ENCODE results near the gene CDK19. TPM values are rescaled to one million over a fixed set of nuclear protein-coding genes. Genes with fewer than 3 reads are reported as not detected.

The CDK19 gene
- total RNA-seq, 1 donor: 17.8 TPM

DNA sequence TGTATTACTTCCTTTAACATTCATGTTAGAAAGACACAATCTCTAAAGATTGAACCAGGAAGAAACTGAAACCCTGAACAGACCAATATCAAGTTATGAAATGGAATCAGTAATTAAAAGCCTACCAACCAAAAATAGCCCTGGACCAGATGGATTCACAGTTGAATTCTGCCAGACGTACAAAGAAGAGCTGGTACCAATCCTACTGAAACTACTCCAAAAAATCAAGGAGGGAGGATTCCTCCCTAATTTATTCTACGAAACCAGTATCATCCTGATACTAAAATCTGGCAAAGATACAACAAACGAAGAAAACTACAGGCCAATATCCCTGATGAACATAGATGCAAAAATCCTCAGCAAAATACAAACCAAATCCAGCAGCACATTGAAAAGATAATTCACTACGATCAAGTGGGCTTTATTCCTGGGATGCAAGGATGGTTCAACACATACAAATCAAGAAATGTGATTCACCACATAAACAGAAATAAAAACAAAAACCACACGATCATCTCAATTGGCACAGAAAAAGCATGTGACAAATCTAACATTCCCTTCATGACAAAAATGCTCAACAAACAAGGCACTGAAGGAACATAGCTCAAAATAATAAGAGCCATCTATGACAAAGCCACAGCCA lies 15.0 kb downstream of the CDK19 start:
- TF ChIP-seq, protein P1, sequence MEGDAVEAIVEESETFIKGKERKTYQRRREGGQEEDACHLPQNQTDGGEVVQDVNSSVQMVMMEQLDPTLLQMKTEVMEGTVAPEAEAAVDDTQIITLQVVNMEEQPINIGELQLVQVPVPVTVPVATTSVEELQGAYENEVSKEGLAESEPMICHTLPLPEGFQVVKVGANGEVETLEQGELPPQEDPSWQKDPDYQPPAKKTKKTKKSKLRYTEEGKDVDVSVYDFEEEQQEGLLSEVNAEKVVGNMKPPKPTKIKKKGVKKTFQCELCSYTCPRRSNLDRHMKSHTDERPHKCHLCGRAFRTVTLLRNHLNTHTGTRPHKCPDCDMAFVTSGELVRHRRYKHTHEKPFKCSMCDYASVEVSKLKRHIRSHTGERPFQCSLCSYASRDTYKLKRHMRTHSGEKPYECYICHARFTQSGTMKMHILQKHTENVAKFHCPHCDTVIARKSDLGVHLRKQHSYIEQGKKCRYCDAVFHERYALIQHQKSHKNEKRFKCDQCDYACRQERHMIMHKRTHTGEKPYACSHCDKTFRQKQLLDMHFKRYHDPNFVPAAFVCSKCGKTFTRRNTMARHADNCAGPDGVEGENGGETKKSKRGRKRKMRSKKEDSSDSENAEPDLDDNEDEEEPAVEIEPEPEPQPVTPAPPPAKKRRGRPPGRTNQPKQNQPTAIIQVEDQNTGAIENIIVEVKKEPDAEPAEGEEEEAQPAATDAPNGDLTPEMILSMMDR (IDR thresholded peaks at IDR 0.05; ENCODE audit: insufficient read depth, low read length): no peak
- no peak for DNase-seq (ENCODE audit: low read depth)
- H3K4me3 ChIP-seq (ENCODE audit: low read depth, low read length): no peak overlapping the region

DNA sequence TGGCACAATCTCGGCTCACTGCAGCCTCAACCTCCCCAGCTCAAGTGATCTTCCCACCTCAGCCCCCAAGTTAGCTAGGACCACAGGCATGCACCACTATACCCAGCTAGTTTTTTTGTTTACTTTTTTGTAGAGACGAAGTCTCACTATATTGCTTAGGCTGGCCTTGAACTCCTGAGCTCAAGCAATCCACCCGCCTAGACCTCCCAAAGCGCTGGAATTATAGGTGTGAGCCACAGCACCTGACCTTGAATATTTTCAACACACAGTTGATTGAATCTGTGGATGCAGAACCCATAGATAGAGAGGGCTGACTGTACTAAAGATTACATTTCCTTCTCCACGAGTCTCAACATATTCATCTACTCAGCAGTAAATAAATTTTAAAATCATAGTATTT lies 15.6 kb downstream of the CDK19 start:
- DNase-seq (ENCODE audit: low read depth): no peak
- TF ChIP-seq, protein P1 (IDR thresholded peaks at IDR 0.05; ENCODE audit: insufficient read depth, low read length): no peak
- no peak overlapping the region for H3K4me3 ChIP-seq (ENCODE audit: low read depth, low read length)

DNA sequence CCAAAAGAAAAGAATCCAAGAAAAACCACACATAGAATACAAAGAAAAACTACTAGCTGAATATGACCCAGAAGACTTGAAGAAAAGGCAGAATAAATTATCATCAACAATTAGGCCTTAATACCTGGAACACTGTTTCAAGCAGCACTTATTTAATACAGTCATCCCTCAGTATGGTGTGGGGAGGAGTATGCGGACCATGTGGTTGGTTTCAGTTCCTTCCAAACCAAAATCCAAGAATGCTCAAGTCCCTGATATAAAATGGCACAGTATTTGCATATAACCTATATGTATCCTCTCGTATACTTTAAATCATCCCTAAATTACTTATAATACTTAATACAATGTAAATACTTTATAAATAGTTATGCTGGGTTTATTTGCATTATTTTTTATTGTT lies 16.1 kb downstream of the CDK19 start:
- TF ChIP-seq, protein P1 (IDR thresholded peaks at IDR 0.05; ENCODE audit: insufficient read depth, low read length): no peak
- no peak for DNase-seq (ENCODE audit: low read depth)
- no peak overlapping the region for H3K4me3 ChIP-seq (ENCODE audit: low read depth, low read length)

DNA sequence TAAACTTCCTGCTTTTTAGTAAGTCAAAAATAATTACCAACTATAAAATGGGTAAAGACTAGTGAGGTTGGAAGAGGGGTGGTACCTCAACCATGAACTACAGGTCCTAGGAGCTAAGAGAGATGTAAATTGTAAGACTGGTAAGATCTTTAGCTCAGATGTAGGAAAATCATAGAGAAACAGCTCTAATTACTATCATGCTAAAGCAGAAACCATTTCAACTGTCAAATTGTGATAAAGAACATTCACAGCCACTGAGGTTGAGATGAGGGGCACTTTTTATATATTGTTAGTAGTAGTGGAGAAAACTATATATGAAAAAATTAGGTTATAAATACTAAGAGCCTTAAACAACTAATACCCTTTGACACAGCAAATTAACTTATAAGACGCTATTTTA lies 20.0 kb downstream of the CDK19 start:
- TF ChIP-seq, protein P1 (IDR thresholded peaks at IDR 0.05; ENCODE audit: insufficient read depth, low read length): no peak
- DNase-seq (ENCODE audit: low read depth): no peak
- no peak overlapping the region for H3K4me3 ChIP-seq (ENCODE audit: low read depth, low read length)

DNA sequence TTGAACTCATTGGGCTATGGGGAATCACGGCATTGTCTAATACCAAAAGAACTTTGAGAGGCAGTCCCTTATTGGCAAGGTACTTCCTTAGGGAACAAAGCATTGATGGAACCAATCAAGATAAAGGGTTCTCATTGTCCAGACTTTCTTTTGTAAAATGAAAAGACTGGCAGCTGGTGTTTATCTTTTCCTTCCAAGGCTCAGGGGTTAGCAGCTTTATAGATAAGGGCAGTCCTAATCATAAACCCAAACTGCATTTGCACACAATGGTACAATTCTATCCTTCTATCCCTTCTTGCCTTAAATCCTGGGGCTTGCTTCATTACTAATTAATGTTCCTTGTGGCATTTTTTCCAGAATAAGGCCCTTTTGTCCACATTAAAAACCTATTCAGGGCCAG lies 28.6 kb downstream of the CDK19 start:
- TF ChIP-seq, protein P1 (IDR thresholded peaks at IDR 0.05; ENCODE audit: insufficient read depth, low read length): no peak
- H3K4me3 ChIP-seq (ENCODE audit: low read depth, low read length): no peak overlapping the region
- no peak for DNase-seq (ENCODE audit: low read depth)

DNA sequence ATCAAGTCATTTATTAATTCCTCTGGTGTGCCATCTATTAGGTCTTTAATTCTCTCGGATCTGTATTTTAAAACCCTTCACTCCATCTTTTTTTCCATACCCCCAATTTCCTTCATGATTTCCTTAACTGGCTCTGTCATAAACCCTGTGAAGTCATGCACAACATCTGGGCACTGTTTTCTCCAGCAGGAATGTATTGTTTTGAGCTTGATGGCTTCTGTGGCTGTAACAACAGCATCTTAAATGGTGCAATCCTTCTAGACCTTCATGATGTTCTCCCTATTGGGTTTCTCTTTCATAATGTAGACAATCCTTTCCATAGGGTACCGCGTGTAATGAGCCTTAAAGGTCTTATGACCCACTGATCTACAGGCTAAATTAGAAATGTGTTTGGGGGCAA lies 29.0 kb downstream of the CDK19 start:
- no peak overlapping the region for H3K4me3 ChIP-seq (ENCODE audit: low read depth, low read length)
- no peak for DNase-seq (ENCODE audit: low read depth)
- TF ChIP-seq, protein P1 (IDR thresholded peaks at IDR 0.05; ENCODE audit: insufficient read depth, low read length): no peak

DNA sequence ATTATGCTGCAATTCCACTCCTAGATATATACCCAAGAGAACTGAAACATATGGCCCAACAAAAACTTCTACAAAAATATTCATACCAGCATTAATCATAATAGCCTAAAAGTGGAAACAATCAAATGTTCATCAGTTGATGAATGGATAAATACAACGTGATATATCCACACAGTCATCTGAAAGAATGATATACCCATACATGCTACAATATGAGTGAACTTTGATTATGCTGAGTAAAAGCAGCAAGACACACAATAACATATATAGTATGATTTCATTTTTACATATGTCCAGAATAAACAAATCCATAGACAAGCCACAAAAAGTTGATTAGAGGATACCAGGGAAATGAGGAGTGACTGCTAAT lies 30.7 kb downstream of the CDK19 start:
- TF ChIP-seq, protein P1 (IDR thresholded peaks at IDR 0.05; ENCODE audit: insufficient read depth, low read length): no peak
- no peak for DNase-seq (ENCODE audit: low read depth)
- H3K4me3 ChIP-seq (ENCODE audit: low read depth, low read length): no peak overlapping the region
